ENCODE results near the gene NNAT.
"Not testable (repeated sequence)": the region's sequence is repeated elsewhere in the genome, so short reads cannot be mapped to it uniquely, and the experiment has no call there.

NNAT gene, protein sequence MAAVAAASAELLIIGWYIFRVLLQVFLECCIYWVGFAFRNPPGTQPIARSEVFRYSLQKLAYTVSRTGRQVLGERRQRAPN

GRCh38 chr20:37521061-37521771, at the start of gene NNAT:
Gene NNAT, plus strand, starts transcription at chr20:37521250. Its CDS starts 82 bp downstream, at chr20:37521332.
- DNase-seq, result no peak

GRCh38 chr20:37471741-37472235, 49.3 kb upstream of the NNAT start:
- no peak for DNase-seq

DNA sequence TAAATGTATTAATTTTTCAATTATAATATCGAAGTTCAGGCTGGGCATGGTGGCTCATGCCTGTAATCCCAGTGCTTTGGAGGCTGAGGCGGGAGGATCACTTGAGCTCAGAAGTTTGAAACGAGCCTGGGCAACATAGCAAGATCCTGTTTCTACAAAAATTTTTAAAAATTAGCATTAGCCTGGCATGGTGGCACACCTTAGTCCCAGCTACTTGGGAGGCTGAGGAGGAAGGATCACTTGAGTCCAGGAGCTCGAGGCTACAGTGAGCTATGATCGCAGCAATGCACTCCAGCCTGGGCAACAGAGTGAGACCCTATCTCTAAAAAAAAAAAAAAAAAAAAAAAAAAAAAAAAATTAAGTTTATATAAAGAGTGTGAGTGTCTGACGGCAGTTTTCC, 48.6 kb upstream of the NNAT start:
- not testable (repeated sequence) for DNase-seq

DNA sequence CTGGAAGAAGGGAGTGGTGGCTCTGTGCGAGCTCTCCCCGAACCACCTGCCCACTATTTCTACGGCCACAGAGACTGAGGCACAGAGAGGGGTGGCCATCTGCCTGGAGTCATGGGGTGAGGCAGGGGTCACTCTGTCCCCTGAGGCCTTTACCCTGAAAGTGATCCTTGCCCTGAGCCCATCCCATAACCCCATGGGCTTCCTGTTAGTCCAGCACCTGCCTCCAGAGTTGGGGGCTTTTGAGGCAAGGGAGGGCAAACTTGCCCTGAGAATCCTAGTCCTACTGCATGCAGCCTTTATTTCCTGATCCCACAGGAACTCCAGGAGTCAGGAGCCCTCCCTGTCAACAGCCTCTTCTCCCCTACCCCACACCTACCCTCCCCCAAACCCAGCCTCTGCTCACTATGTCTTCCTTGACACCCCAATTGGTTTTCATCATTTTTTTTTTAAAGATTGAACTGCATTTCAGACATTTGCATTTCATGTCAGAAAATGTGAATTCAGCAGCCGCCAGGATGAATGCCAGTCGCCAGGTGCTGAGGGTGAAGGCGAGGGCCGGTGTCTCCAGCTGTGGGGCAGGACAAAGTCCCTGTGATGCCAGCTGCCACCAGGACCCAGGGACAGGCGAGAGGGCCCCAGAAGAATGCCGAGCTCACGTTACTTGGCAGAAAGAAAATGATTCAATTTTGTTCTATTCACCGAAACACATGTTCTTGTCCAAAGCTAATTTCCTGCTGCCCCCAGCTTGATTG, 47.6 kb upstream of the NNAT start:
- DNase-seq, result no peak

- no peak for DNase-seq
Measured at GRCh38 chr20:37474386-37474785, 46.7 kb upstream of the NNAT start.

- peak in 1 of 3 experiments; percentile 10 for DNase-seq
Measured at GRCh38 chr20:37475252-37475651, 45.8 kb upstream of the NNAT start.

DNA sequence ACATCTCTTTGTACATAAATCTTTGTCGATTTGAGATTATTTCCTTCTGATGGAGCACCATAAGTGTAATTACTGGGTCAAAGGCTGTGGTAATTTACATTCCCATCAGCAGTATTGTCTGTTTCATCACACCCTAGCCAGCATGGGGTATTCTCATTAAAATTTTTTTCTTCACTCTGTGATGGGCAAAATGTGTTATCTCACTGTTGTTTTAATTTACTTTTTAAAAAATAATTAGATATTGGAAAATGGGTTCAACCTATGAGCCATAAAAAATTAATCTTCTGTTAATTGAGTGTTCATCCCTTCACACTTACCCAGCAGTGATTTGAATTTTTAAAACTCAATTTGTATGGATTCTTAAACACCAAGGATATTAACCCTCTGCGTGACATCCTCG, 44.0 kb upstream of the NNAT start:
- peak in 1 of 3 experiments; percentile 11 for DNase-seq

DNA sequence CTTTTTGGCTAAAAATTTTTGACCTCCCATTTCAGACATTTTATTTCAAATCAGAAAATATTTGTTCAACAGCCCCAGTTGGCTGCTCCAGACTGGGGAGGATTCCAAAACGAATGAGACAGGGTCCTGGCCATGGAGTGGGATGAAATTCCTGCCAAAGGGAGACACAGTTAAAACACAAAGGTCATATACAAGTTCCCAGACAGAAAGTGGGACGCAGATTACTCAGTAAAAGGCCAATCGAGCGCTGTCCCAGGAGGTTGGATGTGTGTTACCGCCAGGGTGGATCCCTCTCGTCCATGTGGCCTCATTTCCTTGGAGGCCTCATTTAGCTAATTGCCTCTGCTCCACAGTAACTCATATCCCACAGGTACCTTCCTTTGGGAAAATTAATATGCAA, 41.8 kb upstream of the NNAT start:
- no peak for DNase-seq

- DNase-seq, result no peak
Measured at GRCh38 chr20:37479925-37480691, 40.9 kb upstream of the NNAT start.

DNA sequence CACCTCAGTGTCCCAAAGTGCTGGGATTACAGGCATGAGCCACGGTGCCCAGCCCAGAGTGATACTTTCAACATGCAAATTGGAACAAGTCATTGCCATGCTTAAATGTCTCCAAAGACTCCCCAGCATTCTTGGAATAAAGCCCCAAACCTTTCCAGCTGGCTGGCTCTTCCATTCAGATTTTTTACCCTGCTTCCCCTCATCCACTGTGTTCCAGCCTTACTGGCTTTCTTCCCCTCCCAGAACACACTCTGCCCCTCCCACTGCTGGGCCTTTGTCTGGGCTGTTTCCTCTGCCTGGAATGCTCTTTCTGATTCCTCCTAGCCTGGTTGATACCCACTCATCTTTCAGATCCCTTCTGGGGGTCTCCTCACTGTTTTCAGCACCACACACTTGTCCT, 40.1 kb upstream of the NNAT start:
- no peak for DNase-seq

DNA sequence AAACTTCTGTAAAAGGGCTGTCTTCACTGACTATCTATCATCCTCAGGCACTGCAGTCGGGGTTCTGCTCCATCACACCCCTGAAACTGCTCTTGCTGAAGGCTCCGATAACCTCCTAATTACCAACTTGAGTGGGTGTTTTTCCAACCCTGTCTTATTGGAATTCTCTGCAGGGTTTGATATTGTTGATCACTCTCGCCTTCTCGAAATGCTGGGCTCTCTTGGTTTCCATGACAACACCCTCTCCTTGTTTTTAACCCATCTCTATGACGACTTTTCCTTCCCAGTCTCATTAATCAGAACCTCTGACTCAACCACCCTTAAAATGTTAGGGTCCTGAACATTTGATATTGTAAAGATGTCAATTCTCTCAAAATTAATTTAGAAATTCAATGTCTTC, 39.4 kb upstream of the NNAT start:
- peak in 1 of 3 experiments; percentile 15 for DNase-seq

DNA sequence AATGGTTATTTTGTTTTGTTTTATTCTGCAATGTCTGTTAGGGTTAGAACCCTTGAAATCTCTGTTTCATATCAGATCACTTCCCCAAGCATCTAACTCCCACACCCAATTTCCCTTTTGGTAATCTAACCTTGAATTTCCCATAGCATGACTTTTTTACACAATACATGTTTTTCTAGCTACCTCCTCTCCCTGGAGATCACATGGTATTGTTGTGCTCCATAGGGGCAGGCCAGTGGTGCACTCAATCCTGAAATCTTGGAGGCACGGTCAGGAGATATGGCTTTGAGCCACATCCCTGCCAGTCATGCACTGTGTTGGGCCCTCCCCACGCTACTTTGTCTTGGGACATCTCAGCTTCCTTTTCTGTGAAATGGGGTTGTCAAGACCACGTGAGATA, 36.7 kb upstream of the NNAT start:
- no peak for DNase-seq

GRCh38 chr20:37486209-37486608, 34.8 kb upstream of the NNAT start:
- DNase-seq, result not testable (repeated sequence)

DNA sequence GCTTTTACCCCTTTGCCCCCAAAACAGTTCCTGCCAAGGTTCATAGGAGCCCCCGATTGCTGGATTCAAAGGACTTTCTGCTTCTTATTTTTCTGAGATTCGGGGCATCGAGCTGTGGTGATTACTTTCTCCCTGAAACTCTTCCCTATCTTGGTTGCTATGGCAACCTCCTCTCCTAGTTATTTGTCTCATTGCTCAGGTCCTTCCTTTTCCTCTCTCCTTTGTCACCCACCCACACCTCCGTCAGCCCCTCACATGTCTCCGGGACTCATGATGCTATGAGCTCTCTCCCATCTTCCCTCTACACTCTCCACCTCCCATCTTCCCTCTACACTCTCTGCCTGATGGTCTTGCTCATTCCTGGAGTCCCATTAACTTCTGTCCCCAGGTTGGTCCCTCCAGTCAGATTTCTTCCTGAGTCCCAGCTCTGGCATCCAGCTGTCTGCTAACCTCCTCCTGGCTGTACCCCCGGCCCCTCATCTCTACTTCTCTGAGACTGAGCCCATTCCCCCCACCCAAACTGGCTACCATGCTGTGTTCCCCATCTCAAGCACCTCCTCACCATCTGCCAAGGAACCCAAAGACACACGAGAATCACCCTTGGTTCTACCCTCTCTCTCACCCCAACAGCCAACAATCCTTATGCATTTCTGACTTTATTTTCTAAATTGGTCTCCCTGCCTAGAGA, 30.2 kb upstream of the NNAT start:
- DNase-seq, result no peak

DNA sequence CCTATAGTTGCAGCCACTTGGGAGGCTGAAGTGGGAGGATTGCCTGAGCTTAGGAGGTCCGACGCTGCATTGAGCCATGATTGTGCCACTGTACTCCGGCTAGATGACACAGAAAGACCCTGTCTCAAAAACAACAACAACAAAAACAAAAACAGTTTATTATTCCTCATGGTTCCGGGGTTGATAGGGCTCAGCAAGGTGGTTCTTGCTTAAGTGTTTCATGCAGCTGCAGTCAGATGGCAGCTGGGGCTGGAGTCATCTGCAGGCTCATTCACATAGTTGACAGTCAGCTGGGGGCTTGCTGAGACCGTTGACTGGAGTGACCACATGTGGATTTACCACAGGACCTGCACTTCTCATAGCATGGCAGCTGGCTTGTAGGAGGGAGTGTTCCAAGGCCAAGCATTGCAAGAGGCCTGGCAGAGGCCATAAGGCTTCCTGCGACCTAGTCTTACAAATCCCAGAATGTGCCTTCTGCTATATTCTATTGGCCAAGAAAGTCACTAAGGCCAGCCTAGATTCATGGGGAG, 28.9 kb upstream of the NNAT start:
- no peak for DNase-seq

- DNase-seq, result no peak
Measured at GRCh38 chr20:37492945-37493344, 28.1 kb upstream of the NNAT start.

DNA sequence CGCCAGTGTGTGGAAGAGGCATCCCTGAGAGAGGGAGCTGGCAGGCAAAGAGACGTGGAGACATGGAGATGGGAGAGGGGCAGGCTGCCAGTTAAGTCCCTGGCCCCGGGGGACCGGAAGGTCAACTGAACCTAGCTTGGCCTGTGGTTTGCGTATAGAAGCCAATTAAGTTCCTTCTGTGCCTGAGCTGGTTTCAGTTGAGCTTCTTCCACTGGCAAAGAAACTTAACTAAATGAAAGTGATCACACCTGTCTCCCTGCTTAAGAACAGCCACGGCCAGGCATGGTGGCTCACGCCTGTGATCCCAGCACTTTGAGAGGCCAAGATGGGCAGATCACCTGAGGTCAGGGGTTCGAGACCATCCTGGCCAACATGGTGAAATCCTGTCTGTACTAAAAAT, 26.7 kb upstream of the NNAT start:
- DNase-seq, result no peak

DNA sequence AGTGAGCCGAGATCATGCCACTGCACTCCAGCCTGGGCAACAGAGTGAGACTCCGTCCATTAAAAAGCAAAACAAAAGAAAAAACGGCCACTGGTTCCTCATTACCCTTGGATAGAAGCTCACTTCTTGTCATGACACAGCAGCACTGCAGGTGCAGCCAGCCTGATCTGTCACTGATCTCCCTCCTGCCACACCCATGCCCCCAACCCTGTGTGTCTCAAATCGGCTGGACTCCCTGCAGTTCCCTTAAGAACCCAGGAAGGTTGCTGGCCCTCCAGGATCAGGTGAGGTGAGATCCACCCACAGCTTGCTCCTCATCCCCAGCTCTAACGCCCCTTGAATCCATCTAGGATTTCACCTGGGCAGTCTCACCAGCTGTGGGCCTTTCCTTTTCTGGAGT, 26.3 kb upstream of the NNAT start:
- peak in 1 of 3 experiments; percentile 11 for DNase-seq

GRCh38 chr20:37498066-37498665, 22.9 kb upstream of the NNAT start:
- no peak for DNase-seq

DNA sequence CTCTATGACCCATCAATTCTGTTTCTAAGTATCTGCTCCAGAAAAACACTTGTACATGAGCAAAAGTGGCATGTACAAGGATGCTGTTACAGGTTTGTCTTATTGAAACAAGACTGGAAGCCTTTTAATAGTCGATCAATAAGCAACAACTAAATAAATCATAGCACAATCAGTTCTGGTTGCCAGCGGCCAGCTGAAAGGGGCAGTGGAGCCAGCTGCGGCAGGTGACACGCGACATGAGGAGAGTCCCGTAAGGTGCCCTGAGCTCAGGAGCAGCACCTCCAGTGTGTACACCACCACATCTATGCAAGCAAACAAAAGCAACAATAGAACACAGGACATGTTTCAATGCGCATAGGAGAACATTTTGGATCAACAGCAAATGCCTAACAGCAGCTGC, 20.7 kb upstream of the NNAT start:
- DNase-seq, result peak in 1 of 3 experiments; percentile 49

- DNase-seq, result peak in 2 of 3 experiments; percentile 32 to 71
Measured at GRCh38 chr20:37501940-37502339, 19.1 kb upstream of the NNAT start.

- DNase-seq, result no peak
Measured at GRCh38 chr20:37502654-37503053, 18.4 kb upstream of the NNAT start.

Measured in NCI-H1417 (cell line).